ENCODE data around the gene POLR1B. TPM values are rescaled to one million over a fixed set of nuclear protein-coding genes. Genes with fewer than 3 reads are reported as not detected.
"Not testable (repeated sequence)": the region's sequence is repeated elsewhere in the genome, so short reads cannot be mapped to it uniquely, and the experiment has no call there.

POLR1B gene
- polyA plus RNA-seq, 1 of the 3 experiments (the other 2 are of a cell fraction), result 13.4 TPM

DNA sequence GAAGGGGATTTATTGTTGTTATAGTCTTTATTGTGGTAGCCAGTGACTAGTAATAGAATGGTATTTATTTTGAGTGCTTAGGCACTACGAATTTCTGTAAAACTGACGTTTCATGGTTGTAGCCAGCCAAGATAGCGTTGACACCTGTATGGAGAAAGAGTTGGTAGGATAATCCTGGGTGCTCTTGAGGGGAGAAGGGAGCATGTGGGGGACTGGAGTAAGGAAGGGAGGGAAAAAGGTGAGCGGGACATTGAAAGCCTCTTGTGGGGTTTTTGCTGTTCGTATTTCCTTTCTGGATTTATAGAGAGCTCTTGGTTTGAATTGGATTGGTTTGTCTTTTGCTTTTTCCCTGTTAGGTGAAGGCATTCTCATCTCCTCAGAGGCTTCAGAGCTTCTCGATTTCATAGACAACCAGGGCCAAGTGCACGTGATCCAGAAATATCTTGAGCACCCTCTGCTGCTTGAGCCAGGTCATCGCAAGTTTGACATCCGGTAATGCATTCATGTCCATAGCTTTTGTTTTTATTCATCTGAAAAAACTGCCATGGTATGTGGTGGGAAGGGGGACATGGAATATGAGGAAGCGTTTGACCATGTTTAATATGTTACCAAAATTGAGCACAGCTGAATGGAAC lies 41.3 kb upstream of the POLR1B start:
- peaks cover 13% of the 10 kb centered on the region for H3K79me2 ChIP-seq (ENCODE audit: insufficient read depth)
- H3K4me3 ChIP-seq (ENCODE audit: low read depth in 2 of 2, low read length in 1 of 2); H3K4me2 ChIP-seq; H3F3A ChIP-seq (replicated peaks; ENCODE audit: insufficient read depth); H3K27me3 ChIP-seq (ENCODE audit: insufficient read depth); POLR2A ChIA-PET; H3K27ac ChIP-seq (ENCODE audit: low read depth in 2 of 2, low read length in 1 of 2); H3K9ac ChIP-seq; H3K9me2 ChIP-seq; H4K20me1 ChIP-seq (ENCODE audit: insufficient read depth); H3K4me1 ChIP-seq (ENCODE audit: control insufficient read depth in 1 of 2, insufficient read depth in 2 of 2, low read depth in 1 of 2, low read length in 1 of 2); H2AFZ ChIP-seq (ENCODE audit: low read depth); H3K9me3 ChIP-seq: not testable (repeated sequence)
- CTCF ChIA-PET, result interaction anchor here (0.6 to 1.7 kb wide), 7 partner anchors 11 to 242 kb away, joined by 3 to 11 read pairs (median 4); no protein-coding TSS in a partner anchor
- 63% methylated on average over 10 of the region's 10 CpGs for WGBS (ENCODE audit: low lambda C conversion rate)
- TF ChIP-seq RAD21 (IDR thresholded peaks at IDR 0.05; ENCODE audit: low read length), result peak; percentile 62
- peak; percentile 43; the same call in 1 of the 2 replicates for TF ChIP-seq SMC3 (IDR thresholded peaks at IDR 0.05; ENCODE audit: low read depth, low read length)
- TF ChIP-seq, protein P1, sequence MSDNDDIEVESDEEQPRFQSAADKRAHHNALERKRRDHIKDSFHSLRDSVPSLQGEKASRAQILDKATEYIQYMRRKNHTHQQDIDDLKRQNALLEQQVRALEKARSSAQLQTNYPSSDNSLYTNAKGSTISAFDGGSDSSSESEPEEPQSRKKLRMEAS (IDR thresholded peaks at IDR 0.05; ENCODE audit: low read depth), result 0 out of 2 replicates have a peak, but pooled peaks have one; percentile 41
- TF ChIP-seq, protein P2, sequence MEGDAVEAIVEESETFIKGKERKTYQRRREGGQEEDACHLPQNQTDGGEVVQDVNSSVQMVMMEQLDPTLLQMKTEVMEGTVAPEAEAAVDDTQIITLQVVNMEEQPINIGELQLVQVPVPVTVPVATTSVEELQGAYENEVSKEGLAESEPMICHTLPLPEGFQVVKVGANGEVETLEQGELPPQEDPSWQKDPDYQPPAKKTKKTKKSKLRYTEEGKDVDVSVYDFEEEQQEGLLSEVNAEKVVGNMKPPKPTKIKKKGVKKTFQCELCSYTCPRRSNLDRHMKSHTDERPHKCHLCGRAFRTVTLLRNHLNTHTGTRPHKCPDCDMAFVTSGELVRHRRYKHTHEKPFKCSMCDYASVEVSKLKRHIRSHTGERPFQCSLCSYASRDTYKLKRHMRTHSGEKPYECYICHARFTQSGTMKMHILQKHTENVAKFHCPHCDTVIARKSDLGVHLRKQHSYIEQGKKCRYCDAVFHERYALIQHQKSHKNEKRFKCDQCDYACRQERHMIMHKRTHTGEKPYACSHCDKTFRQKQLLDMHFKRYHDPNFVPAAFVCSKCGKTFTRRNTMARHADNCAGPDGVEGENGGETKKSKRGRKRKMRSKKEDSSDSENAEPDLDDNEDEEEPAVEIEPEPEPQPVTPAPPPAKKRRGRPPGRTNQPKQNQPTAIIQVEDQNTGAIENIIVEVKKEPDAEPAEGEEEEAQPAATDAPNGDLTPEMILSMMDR (IDR thresholded peaks at IDR 0.05), result peak; percentile 60
- TF ChIP-seq, protein P3, sequence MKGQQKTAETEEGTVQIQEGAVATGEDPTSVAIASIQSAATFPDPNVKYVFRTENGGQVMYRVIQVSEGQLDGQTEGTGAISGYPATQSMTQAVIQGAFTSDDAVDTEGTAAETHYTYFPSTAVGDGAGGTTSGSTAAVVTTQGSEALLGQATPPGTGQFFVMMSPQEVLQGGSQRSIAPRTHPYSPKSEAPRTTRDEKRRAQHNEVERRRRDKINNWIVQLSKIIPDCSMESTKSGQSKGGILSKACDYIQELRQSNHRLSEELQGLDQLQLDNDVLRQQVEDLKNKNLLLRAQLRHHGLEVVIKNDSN (IDR thresholded peaks at IDR 0.05; ENCODE audit: borderline replicate concordance, low read depth), result peak; percentile 49; the same call in 1 of the 2 replicates
- H3K36me3 ChIP-seq (replicated peaks in 1 of 2; ENCODE audit: control insufficient read depth in 1 of 2, insufficient read depth in 2 of 2, low read length in 1 of 2), result peaks cover 12 to 25% of the 10 kb centered on the region in 2 experiments
- DNase-seq, result peak; percentile 52

DNA sequence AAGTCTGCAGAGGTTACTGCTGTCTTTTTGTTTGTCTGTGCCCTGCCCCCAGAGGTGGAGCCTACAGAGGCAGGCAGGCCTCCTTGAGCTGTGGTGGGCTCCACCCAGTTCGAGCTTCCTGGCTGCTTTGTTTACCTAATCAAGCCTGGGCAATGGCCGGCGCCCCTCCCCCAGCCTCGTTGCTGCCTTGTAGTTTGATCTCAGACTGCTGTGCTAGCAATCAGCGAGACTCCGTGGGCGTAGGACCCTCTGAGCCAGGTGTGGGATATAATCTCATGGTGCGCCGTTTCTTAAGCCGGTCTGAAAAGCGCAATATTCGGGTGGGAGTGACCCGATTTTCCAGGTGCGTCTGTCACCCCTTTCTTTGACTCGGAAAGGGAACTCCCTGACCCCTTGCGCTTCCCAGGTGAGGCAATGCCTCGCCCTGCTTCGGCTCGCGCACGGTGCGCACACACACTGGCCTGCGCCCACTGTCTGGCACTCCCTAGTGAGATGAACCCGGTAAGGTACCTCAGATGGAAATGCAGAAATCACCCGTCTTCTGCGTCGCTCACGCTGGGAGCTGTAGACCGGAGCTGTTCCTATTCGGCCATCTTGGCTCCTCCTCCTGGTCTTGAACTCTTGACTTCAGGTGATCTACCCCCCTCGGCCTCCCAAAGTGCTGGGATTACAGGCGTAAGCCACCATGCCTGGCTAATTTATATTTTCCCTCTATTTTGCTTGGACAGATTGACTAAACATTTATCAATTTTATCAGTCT lies 32.8 kb upstream of the POLR1B start:
- H3K27ac ChIP-seq (ENCODE audit: low read depth in 2 of 2, low read length in 1 of 2); H3F3A ChIP-seq (replicated peaks; ENCODE audit: insufficient read depth); DNase-seq; POLR2A ChIA-PET; H3K4me3 ChIP-seq (ENCODE audit: low read depth in 2 of 2, low read length in 1 of 2); H4K20me1 ChIP-seq (ENCODE audit: insufficient read depth); H3K4me1 ChIP-seq (ENCODE audit: control insufficient read depth in 1 of 2, insufficient read depth in 2 of 2, low read depth in 1 of 2, low read length in 1 of 2); H3K27me3 ChIP-seq (ENCODE audit: insufficient read depth); H3K4me2 ChIP-seq; H2AFZ ChIP-seq (ENCODE audit: low read depth); H3K9me3 ChIP-seq; H3K9me2 ChIP-seq; H3K9ac ChIP-seq: not testable (repeated sequence)
- CTCF ChIA-PET, result interaction anchor here (0.7 kb wide), 1 partner anchor 258 kb away, joined by 3 read pairs; no protein-coding TSS in a partner anchor
- H3K36me3 ChIP-seq (replicated peaks in 1 of 2; ENCODE audit: control insufficient read depth in 1 of 2, insufficient read depth in 2 of 2, low read length in 1 of 2), result peaks cover 15 to 27% of the 10 kb centered on the region in 2 experiments
- H3K79me2 ChIP-seq (ENCODE audit: insufficient read depth), result peaks cover 37% of the 10 kb centered on the region
- WGBS (ENCODE audit: low lambda C conversion rate), result 94% methylated on average over 14 of the region's 32 CpGs
